GM23248 (cell line): ENCODE measurements around the gene PHLDB2.

ENCODE experiments used
- EZH2 ChIP-seq: fragments of 200-600 bp; sonication (generic); IDR thresholded peaks from 2 replicates; pipeline ENCODE4 v1.6.1; 2018; ENCODE audit warnings: antibody characterized with exemption, mild to moderate bottlenecking; ENCODE audit not compliant: insufficient read depth, poor library complexity, severe bottlenecking
- EZH2phosphoT487 ChIP-seq: fragments of 200-600 bp; sonication (generic); IDR thresholded peaks from 2 replicates; pipeline ENCODE4 v1.6.1; 2018; ENCODE audit warnings: antibody characterized with exemption, moderate library complexity, mild to moderate bottlenecking, low read depth; ENCODE audit not compliant: insufficient read depth

GRCh38 chr3:112020674-112021085 lies 161.6 kb downstream of the PHLDB2 start:
- no peak for TF ChIP-seq EZH2
- no peak for TF ChIP-seq EZH2phosphoT487
